Naive thymus-derived CD4-positive, alpha-beta T cell (primary cell): ENCODE data around the gene PNLIP. TPM values are rescaled to one million over a fixed set of nuclear protein-coding genes. Genes with fewer than 3 reads are reported as not detected.

Experiments
- ATAC-seq: fragments of 150-1000 bp; cut with Tn5 transposase; 2 replicates; pipeline ENCODE4 v1.10.0; 2021; ENCODE audit warnings: mild to moderate bottlenecking, moderate library complexity
- CTCF ChIA-PET: fragments of 350-600 bp; sonication (Branson Sonifier 250); formaldehyde crosslinking; loops from one replicate; lab custom pipeline; 2021; ENCODE audit warnings: antibody characterized with exemption; lab: Charles Lee
- POLR2A ChIA-PET: fragments of 350-600 bp; sonication (Branson Sonifier 250); formaldehyde crosslinking; loops from one replicate; lab custom pipeline; 2021; ENCODE audit warnings: antibody characterized with exemption, inconsistent platforms; lab: Charles Lee
- DNase-seq, 9 donors: peaks; one replicate each; pipeline versions ENCODE4 v3.0.0 to v3.0.0-alpha.2; 2020 to 2022; ENCODE audit warnings: mixed read lengths in 1 of 9
- H3K27ac ChIP-seq: one replicate; pipeline ENCODE4 v1.7.0; 2013; ENCODE audit warnings: mild to moderate bottlenecking, low read depth, low read length, moderate library complexity
- H3K27me3 ChIP-seq, 2 donors: one replicate each; pipeline ENCODE4 v1.7.0; 2013; ENCODE audit warnings: low read length in 2 of 2, mild to moderate bottlenecking in 2 of 2, moderate library complexity in 2 of 2; ENCODE audit not compliant: control insufficient read depth in 2 of 2, insufficient read depth in 2 of 2
- H3K36me3 ChIP-seq, 3 experiments: 1 replicate in 2 of 3; 2 replicates in 1 of 3; pipeline ENCODE4 v1.7.0; 2013; ENCODE audit warnings: low read length in 3 of 3, mild to moderate bottlenecking in 3 of 3, moderate library complexity in 1 of 3; ENCODE audit not compliant: insufficient read depth in 3 of 3, control insufficient read depth in 2 of 3
- H3K4me1 ChIP-seq, 2 donors: one replicate each; pipeline ENCODE4 v1.7.0; 2013; ENCODE audit warnings: low read length in 2 of 2, mild to moderate bottlenecking in 2 of 2, moderate library complexity in 1 of 2; ENCODE audit not compliant: control insufficient read depth in 2 of 2, insufficient read depth in 2 of 2
- H3K4me3 ChIP-seq: 2 replicates; pipeline ENCODE4 v1.7.0; 2013; ENCODE audit warnings: mild to moderate bottlenecking, low read length
- H3K9me3 ChIP-seq, 3 experiments: 1 replicate in 2 of 3; 2 replicates in 1 of 3; pipeline ENCODE4 v1.7.0; 2013; ENCODE audit warnings: low read length in 3 of 3; ENCODE audit not compliant: control insufficient read depth in 2 of 3
- H3K27ac Mint-ChIP-seq, 9 donors: one replicate each; pipeline ENCODE4 v1.8.0; 2020 to 2022; ENCODE audit warnings: mixed read lengths in 9 of 9, mild to moderate bottlenecking in 8 of 9, moderate library complexity in 5 of 9, inconsistent platforms in 2 of 9
- H3K27me3 Mint-ChIP-seq, 5 donors: one replicate each; pipeline ENCODE4 v1.8.0; 2021 to 2022; ENCODE audit warnings: mixed read lengths in 5 of 5, mild to moderate bottlenecking in 1 of 5
- H3K36me3 Mint-ChIP-seq, 5 donors: one replicate each; pipeline ENCODE4 v1.8.0; 2020 to 2022; ENCODE audit warnings: mixed read lengths in 5 of 5, mild to moderate bottlenecking in 3 of 5, inconsistent platforms in 1 of 5
- H3K4me1 Mint-ChIP-seq, 7 donors: one replicate each; pipeline ENCODE4 v1.8.0; 2020 to 2022; ENCODE audit warnings: mixed read lengths in 7 of 7, mild to moderate bottlenecking in 3 of 7, inconsistent platforms in 1 of 7
- H3K4me3 Mint-ChIP-seq, 10 donors: one replicate each; pipeline ENCODE4 v1.8.0; 2020 to 2022; ENCODE audit warnings: mild to moderate bottlenecking in 10 of 10, mixed read lengths in 10 of 10, moderate library complexity in 6 of 10, inconsistent platforms in 2 of 10
- H3K9me3 Mint-ChIP-seq, 11 donors: one replicate each; pipeline ENCODE4 v1.8.0; 2020 to 2022; ENCODE audit warnings: mixed read lengths in 11 of 11, mild to moderate bottlenecking in 4 of 11, inconsistent platforms in 1 of 11, moderate library complexity in 1 of 11
- intact Hi-C, 2 donors: fragments of 100-400 bp; cut with micrococcal nuclease; formaldehyde crosslinking; loops; one replicate each; pipeline ENCODE4 v1.15.1; 2023
- polyA plus RNA-seq, 2 donors: library from polyadenylated mRNA; unstranded; fragments of 300-500 nt; fragmentation: Illumina TruSeq; gene quantifications; one replicate each; pipeline ENCODE4 v1.2.3, GENCODE V29; 2021
- total RNA-seq, 6 experiments: library from RNA in 5 of 6; stranded (reverse) in 5 of 6; gene quantifications; 1 replicate in 5 of 6; 2 replicates in 1 of 6; pipeline ENCODE4 v1.2.3 and lab custom pipeline; 2021 to 2026

PNLIP gene
- total and polyA plus RNA-seq, 7 experiments from 2014 or later, result not detected

DNA sequence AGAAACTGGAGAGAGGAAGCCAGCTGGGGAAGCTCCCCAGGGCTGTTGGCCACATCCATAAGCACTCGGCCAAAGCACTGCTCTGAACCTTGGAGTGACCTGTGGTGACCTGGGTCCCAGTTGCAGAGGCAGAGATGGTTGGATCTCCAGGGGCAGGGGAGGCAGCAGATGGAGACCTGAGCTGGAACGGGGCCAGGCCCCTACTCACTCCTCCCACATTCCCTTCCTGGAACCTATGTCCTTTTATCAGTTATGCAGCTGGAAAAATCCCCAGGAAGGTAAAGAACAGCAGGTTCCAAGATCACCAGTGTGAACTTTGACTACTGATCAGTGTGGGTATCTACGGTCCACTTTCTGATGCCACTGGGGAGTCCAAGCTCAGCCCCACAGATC, 65.4 kb downstream of the PNLIP start:
- ATAC-seq (no peak), DNase-seq (no peak)
- peaks cover 0 to 56% (median 26%) of the 10 kb centered on the region in 5 donors for H3K27me3 Mint-ChIP-seq

DNA sequence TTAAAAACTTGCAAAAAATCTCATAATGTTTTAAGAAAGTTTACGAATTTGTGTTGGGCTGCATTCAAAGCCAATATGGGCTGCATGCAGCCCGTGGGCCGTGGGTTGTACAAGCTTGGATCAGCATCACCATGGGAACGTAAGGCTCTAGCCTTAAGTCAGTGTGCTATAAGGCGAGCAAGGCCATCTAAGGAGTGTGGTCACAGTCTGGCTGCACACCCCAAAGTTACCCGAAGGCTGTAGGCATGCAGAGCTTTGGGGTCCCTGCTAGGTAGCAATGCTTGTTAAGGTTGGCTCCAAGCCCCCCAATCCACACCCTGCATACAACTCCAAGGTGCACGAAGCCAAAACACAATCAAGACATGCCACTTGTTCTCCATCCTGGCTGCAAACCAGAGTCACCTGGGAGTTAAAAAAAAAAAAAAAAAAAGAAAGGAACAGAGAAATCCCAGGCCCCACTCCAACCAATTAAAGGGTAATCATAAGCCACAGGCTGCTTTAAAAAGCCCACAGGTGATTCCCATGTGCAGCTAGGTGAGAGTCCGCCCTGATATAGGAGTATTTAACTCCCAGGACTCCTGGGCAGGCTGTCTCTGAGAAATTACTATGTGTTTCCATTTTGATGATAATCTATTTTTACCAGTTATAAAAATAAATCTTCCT, 66.5 kb downstream of the PNLIP start:
- no peak overlapping the region for H3K27ac Mint-ChIP-seq
- Histone ChIP-seq H3K27ac (no peak overlapping the region), H3K9me3 (peaks cover 0 to 5% (median 0%) of the 10 kb centered on the region in 3 experiments), H3K4me3 (no peak overlapping the region), H3K4me1 (no peaks in the 10 kb centered on the region), H3K36me3 (no peaks in the 10 kb centered on the region), H3K27me3 (no peaks in the 10 kb centered on the region)
- H3K4me3 Mint-ChIP-seq, result no peak overlapping the region
- CTCF ChIA-PET, result no interaction called here
- POLR2A ChIA-PET, result no interaction called here
- peaks cover 0 to 10% (median 2%) of the 10 kb centered on the region in 11 donors for H3K9me3 Mint-ChIP-seq
- ATAC-seq, result no peak
- DNase-seq, result no peak
- H3K27me3 Mint-ChIP-seq, result peaks cover 0 to 52% (median 24%) of the 10 kb centered on the region in 5 donors
- no peaks in the 10 kb centered on the region for H3K4me1 Mint-ChIP-seq
- intact Hi-C loops, result no loop called here
- no peaks in the 10 kb centered on the region for H3K36me3 Mint-ChIP-seq

More for the DNA sequence above, 65.4 kb downstream of the PNLIP start:
- Histone ChIP-seq H3K27me3 (no peaks in the 10 kb centered on the region), H3K27ac (no peak overlapping the region), H3K36me3 (no peaks in the 10 kb centered on the region), H3K4me1 (no peaks in the 10 kb centered on the region), H3K4me3 (no peak overlapping the region), H3K9me3 (peaks cover 0 to 5% (median 0%) of the 10 kb centered on the region in 3 experiments)
- H3K4me3 Mint-ChIP-seq, result no peak overlapping the region
- H3K27ac Mint-ChIP-seq, result no peak overlapping the region
- H3K4me1 Mint-ChIP-seq, result no peaks in the 10 kb centered on the region
- ChIA-PET POLR2A (no interaction called here), CTCF (no interaction called here)
- peaks cover 0 to 11% (median 3%) of the 10 kb centered on the region in 11 donors for H3K9me3 Mint-ChIP-seq
- no peaks in the 10 kb centered on the region for H3K36me3 Mint-ChIP-seq
- intact Hi-C loops, result no loop called here

DNA sequence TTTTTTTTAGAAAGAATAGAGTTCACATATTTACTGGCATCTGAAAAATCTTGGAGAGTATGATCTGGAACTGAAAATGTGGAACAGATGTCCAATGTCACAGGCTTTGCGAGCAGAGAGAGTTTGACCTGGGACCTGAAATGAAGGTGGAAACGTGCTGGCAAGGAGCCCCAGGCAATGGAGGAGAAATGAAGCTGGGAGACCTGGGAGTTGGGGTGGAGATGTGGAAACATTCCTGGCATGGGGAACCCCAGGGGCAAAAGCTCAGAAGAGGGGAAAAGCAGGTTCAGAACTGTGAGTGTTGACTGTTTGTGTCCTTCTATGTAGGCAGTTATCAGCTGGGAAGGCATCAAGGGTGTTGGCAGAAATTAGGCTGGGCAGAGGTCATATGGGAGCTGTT, 67.7 kb downstream of the PNLIP start:
- peaks cover 0 to 12% (median 2%) of the 10 kb centered on the region in 11 donors for H3K9me3 Mint-ChIP-seq
- no peak overlapping the region for H3K4me3 Mint-ChIP-seq
- DNase-seq (no peak), ATAC-seq (no peak)
- no peaks in the 10 kb centered on the region for H3K36me3 Mint-ChIP-seq
- POLR2A ChIA-PET, result no interaction called here
- Histone ChIP-seq H3K9me3 (peaks cover 0 to 5% (median 0%) of the 10 kb centered on the region in 3 experiments), H3K27me3 (no peaks in the 10 kb centered on the region), H3K27ac (no peak overlapping the region), H3K36me3 (no peaks in the 10 kb centered on the region), H3K4me3 (no peak overlapping the region), H3K4me1 (no peaks in the 10 kb centered on the region)
- H3K27me3 Mint-ChIP-seq, result peaks cover 0 to 48% (median 22%) of the 10 kb centered on the region in 5 donors
- no peaks in the 10 kb centered on the region for H3K4me1 Mint-ChIP-seq
- no peak overlapping the region for H3K27ac Mint-ChIP-seq
- CTCF ChIA-PET, result no interaction called here
- intact Hi-C loops, result no loop called here

DNA sequence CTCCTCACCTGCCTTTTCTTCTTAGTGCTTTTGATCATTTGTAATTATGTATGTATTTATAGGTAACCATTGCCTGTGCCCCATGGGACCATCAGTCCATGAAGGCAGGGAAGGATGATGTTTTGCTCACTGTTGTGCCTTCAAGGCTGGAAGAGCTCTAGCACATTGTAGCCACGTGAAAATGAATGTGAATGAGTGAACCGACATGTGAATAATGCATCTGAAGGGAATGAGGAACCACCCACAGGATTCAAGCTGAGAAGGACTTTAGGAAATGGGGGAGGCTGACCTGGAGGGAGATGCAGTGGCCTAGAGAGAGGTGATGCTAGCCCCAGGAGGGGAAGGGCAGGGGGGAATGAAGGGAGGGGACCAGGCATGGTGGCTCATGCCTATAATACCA, 69.1 kb downstream of the PNLIP start:
- CTCF ChIA-PET, result no interaction called here
- no peaks in the 10 kb centered on the region for H3K36me3 ChIP-seq
- no peak overlapping the region for H3K4me3 Mint-ChIP-seq

DNA sequence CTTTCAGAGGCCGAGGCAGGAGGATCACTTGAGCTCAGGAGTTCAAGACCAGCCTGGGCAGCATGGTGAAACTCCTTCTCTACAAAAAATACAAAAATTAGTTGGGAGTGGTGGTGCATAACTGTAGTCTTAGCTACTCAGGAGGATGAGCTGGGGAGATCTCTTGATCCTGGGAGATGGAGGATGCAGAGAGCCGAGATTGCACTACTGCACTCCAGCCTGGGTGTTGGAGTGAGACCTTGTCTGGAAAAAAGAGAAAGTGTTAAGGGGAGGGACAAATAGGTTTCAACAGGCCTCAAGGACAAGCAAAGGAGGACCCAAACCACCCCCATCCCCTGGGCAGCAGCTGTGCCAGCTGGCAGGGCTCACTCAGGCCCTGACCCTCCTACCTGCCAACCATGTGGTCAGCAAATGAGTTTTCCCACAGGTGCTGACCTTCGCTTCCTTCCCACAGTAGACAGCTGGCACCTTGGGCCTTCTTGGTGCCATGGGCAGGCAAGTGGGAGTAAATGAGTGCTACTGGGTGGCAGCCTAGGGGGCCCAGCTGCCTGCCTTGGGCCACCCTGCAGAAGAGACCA, 69.6 kb downstream of the PNLIP start:
- ChIA-PET CTCF (no interaction called here), POLR2A (no interaction called here)
- DNase-seq, result no peak
- Histone ChIP-seq H3K4me1 (no peaks in the 10 kb centered on the region), H3K27ac (no peak overlapping the region), H3K4me3 (no peak overlapping the region), H3K9me3 (peaks cover 0 to 3% (median 0%) of the 10 kb centered on the region in 3 experiments), H3K36me3 (no peaks in the 10 kb centered on the region), H3K27me3 (no peaks in the 10 kb centered on the region)
- H3K27ac Mint-ChIP-seq, result no peak overlapping the region
- H3K4me1 Mint-ChIP-seq, result no peaks in the 10 kb centered on the region
- intact Hi-C loops, result no loop called here
- H3K36me3 Mint-ChIP-seq, result no peaks in the 10 kb centered on the region
- no peak for ATAC-seq
- H3K9me3 Mint-ChIP-seq, result peaks cover 0 to 12% (median 2%) of the 10 kb centered on the region in 11 donors
- no peak overlapping the region for H3K4me3 Mint-ChIP-seq
- peaks cover 0 to 33% (median 12%) of the 10 kb centered on the region in 5 donors for H3K27me3 Mint-ChIP-seq

More for the DNA sequence above, 69.1 kb downstream of the PNLIP start:
- H3K4me1 Mint-ChIP-seq, result no peaks in the 10 kb centered on the region
- POLR2A ChIA-PET, result no interaction called here
- Histone ChIP-seq H3K4me1 (no peaks in the 10 kb centered on the region), H3K27ac (no peak overlapping the region), H3K4me3 (no peak overlapping the region), H3K27me3 (no peaks in the 10 kb centered on the region), H3K9me3 (peaks cover 0 to 5% (median 0%) of the 10 kb centered on the region in 3 experiments)
- ATAC-seq (no peak), DNase-seq (no peak)
- no peaks in the 10 kb centered on the region for H3K36me3 Mint-ChIP-seq
- intact Hi-C loops, result no loop called here
- H3K9me3 Mint-ChIP-seq, result peaks cover 0 to 12% (median 2%) of the 10 kb centered on the region in 11 donors
- no peak overlapping the region for H3K27ac Mint-ChIP-seq
- peaks cover 0 to 38% (median 14%) of the 10 kb centered on the region in 5 donors for H3K27me3 Mint-ChIP-seq

Other genes with a start within 250 kb of the PNLIP start
- not detected for gene CCDC172, start 221.5 kb upstream of the PNLIP start, total RNA-seq
- not detected for gene CCDC172, start 221.5 kb upstream of the PNLIP start, polyA plus RNA-seq
- not detected for gene PNLIPRP3, start 118.1 kb upstream of the PNLIP start, total RNA-seq
- not detected for gene PNLIPRP3, start 118.1 kb upstream of the PNLIP start, polyA plus RNA-seq
- not detected for gene PNLIPRP1, start 45.0 kb downstream of the PNLIP start, total RNA-seq
- gene PNLIPRP1, start 45.0 kb downstream of the PNLIP start, polyA plus RNA-seq, result not detected
- gene PNLIPRP2, start 75.0 kb downstream of the PNLIP start, total RNA-seq, result not detected
- gene PNLIPRP2, start 75.0 kb downstream of the PNLIP start, polyA plus RNA-seq, result not detected
- under 1 TPM in 1 of 5 experiments, not detected in 4; 0.07 TPM for gene HSPA12A, start 196.6 kb downstream of the PNLIP start, total RNA-seq
- under 1 TPM in 1 of 2 donors, not detected in 1; 0.06 TPM for gene HSPA12A, start 196.6 kb downstream of the PNLIP start, polyA plus RNA-seq